HepG2 (cell line): Measurements from ENCODE around the gene ADPRHL1. TPM values are rescaled to one million over a fixed set of nuclear protein-coding genes. Genes with fewer than 3 reads are reported as not detected.

Experiments
- ATAC-seq: fragments of 200-7000 bp; cut with Tn5 transposase; 3 replicates; pipeline ENCODE4 v1.9.1; 2020; ENCODE audit warnings: mild to moderate bottlenecking, moderate library complexity
- BruUV-seq: library from RNA; stranded (reverse); fragments of 400-500 nt; replicated peaks from 2 replicates; lab custom pipeline; 2021; lab: Mats Ljungman, UMichigan
- CTCF ChIA-PET: fragments of 300-600 bp; formaldehyde crosslinking; extraction: SDS; loops from one replicate; lab custom pipeline; 2021; ENCODE audit warnings: low total read pairs, inconsistent platforms, low intra/inter-chr PET ratio; lab: Yijun Ruan, JAX
- POLR2A ChIA-PET: fragments of 350-600 bp; sonication (Branson Sonifier 250); formaldehyde crosslinking; loops from one replicate; lab custom pipeline; 2020; ENCODE audit warnings: antibody characterized with exemption, inconsistent platforms; lab: Yijun Ruan, JAX
- DNase-seq: peaks from one replicate; pipeline ENCODE4 v3.0.0-alpha.2; 2015; ENCODE audit warnings: low spot score
- FAIRE-seq: peaks from 3 replicates; lab custom pipeline; 2011; peaks lifted over from hg19 to GRCh38; lab: Jason Lieb, UNC
- H2AFZ ChIP-seq: one replicate; pipeline ENCODE4 v1.6.1; 2011; ENCODE audit warnings: low read length, inconsistent platforms
- H3K27ac ChIP-seq: fragments of 300-600 bp; 3 replicates; pipeline ENCODE4 v1.8.0; 2011; ENCODE audit warnings: mixed run types, mild to moderate bottlenecking, mixed read lengths, low read length, inconsistent platforms; ENCODE audit not compliant: insufficient read depth; ENCODE audit errors: extremely low read length
- H3K27me3 ChIP-seq, 2 experiments: fragments of 200-600 bp in 1 of 2; 2 replicates in 1 of 2; 3 replicates in 1 of 2; pipeline versions ENCODE4 v1.6.0 to v1.8.0; 2011; ENCODE audit warnings: low read length in 2 of 2, mild to moderate bottlenecking in 2 of 2, moderate library complexity in 2 of 2, inconsistent platforms in 1 of 2; ENCODE audit not compliant: insufficient read depth in 2 of 2, control insufficient read depth in 1 of 2
- H3K36me3 ChIP-seq, 2 experiments: fragments of 200-600 bp in 1 of 2; replicated peaks in 1 of 2; 2 replicates in 1 of 2; 3 replicates in 1 of 2; pipeline versions ENCODE4 v1.5.1 to v1.8.0; 2011; ENCODE audit warnings: low read length in 2 of 2, inconsistent platforms in 1 of 2; ENCODE audit not compliant: insufficient read depth in 2 of 2, control insufficient read depth in 1 of 2
- H3K4me1 ChIP-seq: 2 replicates; pipeline ENCODE4 v1.5.1; 2012; ENCODE audit warnings: low read length, inconsistent platforms; ENCODE audit not compliant: insufficient read depth
- H3K4me2 ChIP-seq: 2 replicates; pipeline ENCODE4 v1.6.0; 2011; ENCODE audit warnings: low read depth, low read length, inconsistent platforms
- H3K4me3 ChIP-seq, 3 experiments: fragments of 200-600 bp in 1 of 3; sonication (generic), shearing (Covaris generic) in 1 of 3; replicated peaks in 1 of 3; 2 replicates each; pipeline ENCODE4 v1.5.1; 2011 to 2016; ENCODE audit warnings: low read length in 3 of 3, inconsistent platforms in 2 of 3, low read depth in 2 of 3, mild to moderate bottlenecking in 2 of 3, control low read depth in 1 of 3, mixed read lengths in 1 of 3; ENCODE audit not compliant: insufficient read depth in 1 of 3
- H3K79me2 ChIP-seq: one replicate; pipeline ENCODE4 v1.6.1; 2011; ENCODE audit warnings: low read length, inconsistent platforms; ENCODE audit not compliant: insufficient read depth
- H3K9ac ChIP-seq: 2 replicates; pipeline ENCODE4 v1.6.0; 2011; ENCODE audit warnings: mild to moderate bottlenecking, low read depth, low read length, inconsistent platforms; ENCODE audit not compliant: insufficient read depth
- H3K9me3 ChIP-seq: 2 replicates; pipeline ENCODE4 v1.5.1; 2012; ENCODE audit warnings: mild to moderate bottlenecking, low read length
- H4K20me1 ChIP-seq: 2 replicates; pipeline ENCODE4 v1.6.0; 2011; ENCODE audit warnings: inconsistent platforms, mild to moderate bottlenecking, low read length, moderate library complexity; ENCODE audit not compliant: insufficient read depth
- CC2D1A ChIP-seq: sonication (generic); formaldehyde crosslinking; IDR thresholded peaks from 2 replicates; pipeline ENCODE4 v1.8.1; 2023; ENCODE audit warnings: mild to moderate bottlenecking, missing genetic modification reagents
- ZNF562 ChIP-seq: sonication (generic); formaldehyde crosslinking; IDR thresholded peaks from 2 replicates; pipeline ENCODE4 v1.8.0; 2022; ENCODE audit warnings: missing genetic modification reagents, borderline replicate concordance
- WGBS: methylation state at CpG from one replicate; pipeline ENCODE4 v1.1.6; 2017; ENCODE audit warnings: low lambda C conversion rate; 5-methylcytosine and 5-hydroxymethylcytosine counted together
- in situ Hi-C: cut with HindIII; loops from 2 replicates; pipeline ENCODE4 v1.10.0; 2017; ENCODE audit warnings: low pct_unique_long_range_greater_than_20kb; ENCODE audit not compliant: extremely low pct_ligation_motif_present
- intact Hi-C: fragments of 100-400 bp; cut with micrococcal nuclease; formaldehyde crosslinking; loops from one replicate; pipeline ENCODE4 v1.10.0; 2022; ENCODE audit not compliant: unreplicated experiment
- polyA plus RNA-seq, 8 experiments: library from polyadenylated mRNA; depleted of rRNA in 3 of 8; stranded (reverse) in 7 of 8; unstranded in 1 of 8; fragments of >200 nt; fragmentation: Illumina TruSeq in 4 of 8; extraction: Trizol in 4 of 8; gene quantifications; 2 replicates each; pipeline versions ENCODE4 v1.2.1 to v1.2.3, GENCODE V29; 2011 to 2016; ENCODE audit warnings: low read depth in 4 of 8, missing spikeins in 1 of 8, mixed read lengths in 1 of 8; ENCODE audit not compliant: insufficient read depth in 1 of 8
- total RNA-seq, 5 experiments: library from RNA; depleted of rRNA; stranded (reverse); fragments of >200 nt; fragmentation: Illumina TruSeq; extraction: Trizol; gene quantifications; 2 replicates each; pipeline ENCODE4 v1.2.3, GENCODE V29; 2016; ENCODE audit warnings: low read depth in 1 of 5
- TF ChIP-seq, protein P1 (sequence below): sonication (generic); formaldehyde crosslinking; IDR thresholded peaks from 2 replicates; pipeline ENCODE4 v1.9.0; 2022; ENCODE audit warnings: missing genetic modification reagents, mild to moderate bottlenecking, borderline replicate concordance
- TF ChIP-seq, protein P2 (sequence below): sonication (generic); formaldehyde crosslinking; IDR thresholded peaks from 2 replicates; pipeline ENCODE4 v1.4.0; 2020; ENCODE audit warnings: mild to moderate bottlenecking, missing genetic modification reagents
- TF ChIP-seq, protein P3 (sequence below): sonication (generic); formaldehyde crosslinking; IDR thresholded peaks from 2 replicates; pipeline ENCODE4 v1.4.0; 2020; ENCODE audit warnings: missing genetic modification reagents; ENCODE audit errors: not compliant biosample characterization
- TF ChIP-seq, protein P4 (sequence below): sonication (generic); formaldehyde crosslinking; IDR thresholded peaks from 2 replicates; pipeline ENCODE4 v1.4.0; 2020; ENCODE audit warnings: missing genetic modification reagents, borderline replicate concordance

The ADPRHL1 gene
- total and polyA plus RNA-seq, 2 of the 13 experiments (the other 11 are each of a cell fraction or from before 2014, with no cell fraction given) = 0.34 to 0.40 TPM

DNA sequence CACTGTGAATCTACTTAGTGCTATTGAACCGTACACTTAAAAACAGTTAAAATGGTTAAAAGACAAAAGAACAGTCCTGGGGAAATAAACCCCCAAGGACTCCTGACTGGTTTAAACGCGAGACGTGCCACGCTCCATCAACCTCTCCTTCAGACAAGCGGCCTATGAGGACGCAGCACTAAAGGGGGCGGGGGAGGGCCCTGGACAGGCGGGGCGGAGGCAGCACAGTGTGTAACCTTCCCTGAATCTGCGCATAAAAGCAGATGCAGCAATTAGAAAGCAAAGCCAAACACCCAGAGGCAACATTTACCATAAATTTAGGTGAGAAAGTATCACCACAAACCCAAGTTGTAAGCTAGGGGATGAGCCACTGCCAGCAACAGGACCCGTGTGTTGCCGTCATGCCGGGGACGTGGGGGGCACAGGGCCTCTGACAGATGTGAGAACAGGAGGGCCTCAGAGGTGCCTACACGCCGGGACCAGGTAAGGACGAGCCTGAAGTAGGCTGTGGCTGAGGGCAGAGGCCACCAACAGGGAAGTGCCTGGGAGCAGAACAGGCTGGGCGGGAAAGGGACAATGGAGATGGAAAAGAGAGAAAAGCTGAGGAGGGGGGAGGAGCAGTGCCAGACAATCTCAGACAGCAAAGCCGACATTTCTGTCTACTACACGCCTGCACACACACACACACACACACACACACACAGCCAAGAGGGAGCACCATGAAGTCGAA, 15.3 kb upstream of the ADPRHL1 start:
- in situ Hi-C loops = no loop called here
- H4K20me1 ChIP-seq = no peaks in the 10 kb centered on the region
- TF ChIP-seq, protein P1, sequence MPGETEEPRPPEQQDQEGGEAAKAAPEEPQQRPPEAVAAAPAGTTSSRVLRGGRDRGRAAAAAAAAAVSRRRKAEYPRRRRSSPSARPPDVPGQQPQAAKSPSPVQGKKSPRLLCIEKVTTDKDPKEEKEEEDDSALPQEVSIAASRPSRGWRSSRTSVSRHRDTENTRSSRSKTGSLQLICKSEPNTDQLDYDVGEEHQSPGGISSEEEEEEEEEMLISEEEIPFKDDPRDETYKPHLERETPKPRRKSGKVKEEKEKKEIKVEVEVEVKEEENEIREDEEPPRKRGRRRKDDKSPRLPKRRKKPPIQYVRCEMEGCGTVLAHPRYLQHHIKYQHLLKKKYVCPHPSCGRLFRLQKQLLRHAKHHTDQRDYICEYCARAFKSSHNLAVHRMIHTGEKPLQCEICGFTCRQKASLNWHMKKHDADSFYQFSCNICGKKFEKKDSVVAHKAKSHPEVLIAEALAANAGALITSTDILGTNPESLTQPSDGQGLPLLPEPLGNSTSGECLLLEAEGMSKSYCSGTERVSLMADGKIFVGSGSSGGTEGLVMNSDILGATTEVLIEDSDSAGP (CRISPR knock-in tag) = no peak
- TF ChIP-seq CC2D1A = no peak
- 97% methylated on average over 22 of the region's 22 CpGs for WGBS
- DNase-seq (no peak), ATAC-seq (no peak), FAIRE-seq (no peak)
- no peak overlapping the region for H3K27ac ChIP-seq
- BruUV-seq = no TSS peak
- POLR2A ChIA-PET = no interaction called here
- H3K4me2 ChIP-seq = no peak overlapping the region
- H2AFZ ChIP-seq = no peak overlapping the region
- CTCF ChIA-PET = no interaction called here
- peaks cover 3 to 12% of the 10 kb centered on the region in 2 experiments for H3K36me3 ChIP-seq
- no peak overlapping the region for H3K9ac ChIP-seq
- no peaks in the 10 kb centered on the region for H3K79me2 ChIP-seq
- no peaks in the 10 kb centered on the region for H3K27me3 ChIP-seq
- no peaks in the 10 kb centered on the region for H3K9me3 ChIP-seq
- no peak overlapping the region for H3K4me3 ChIP-seq
- H3K4me1 ChIP-seq = no peaks in the 10 kb centered on the region; the same call in 1 of the 2 replicates
- intact Hi-C loops = no loop called here

DNA sequence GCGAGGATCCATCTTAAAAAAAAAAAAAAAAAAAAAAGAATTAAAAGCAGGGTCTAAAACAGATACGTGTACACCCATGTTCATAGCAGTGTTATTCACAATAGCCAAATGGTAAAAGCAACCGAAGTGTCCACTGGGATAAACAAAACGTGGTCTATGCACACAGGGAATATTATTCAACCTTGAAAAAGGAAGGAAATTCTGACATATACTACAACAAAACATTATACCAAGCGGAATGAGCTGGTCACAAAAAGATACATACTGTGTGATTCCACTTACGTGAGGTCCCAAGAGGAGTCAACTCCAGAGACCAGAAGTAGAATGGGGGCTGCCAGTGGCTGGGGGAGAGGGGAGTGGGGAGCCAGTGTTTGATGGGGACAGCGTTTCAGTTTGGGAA, 14.7 kb upstream of the ADPRHL1 start:
- no peaks in the 10 kb centered on the region; the same call in 1 of the 2 replicates for H3K4me1 ChIP-seq
- no peak overlapping the region for H2AFZ ChIP-seq
- H3K36me3 ChIP-seq = peaks cover 2 to 14% of the 10 kb centered on the region in 2 experiments; a peak in 4 of 5 replicates
- intact Hi-C loops = no loop called here
- no peak overlapping the region for H3K9ac ChIP-seq
- H3K27ac ChIP-seq = no peak overlapping the region
- TF ChIP-seq, protein P2, sequence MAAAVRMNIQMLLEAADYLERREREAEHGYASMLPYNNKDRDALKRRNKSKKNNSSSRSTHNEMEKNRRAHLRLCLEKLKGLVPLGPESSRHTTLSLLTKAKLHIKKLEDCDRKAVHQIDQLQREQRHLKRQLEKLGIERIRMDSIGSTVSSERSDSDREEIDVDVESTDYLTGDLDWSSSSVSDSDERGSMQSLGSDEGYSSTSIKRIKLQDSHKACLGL (CRISPR knock-in tag) = no peak
- TF ChIP-seq, protein P3, sequence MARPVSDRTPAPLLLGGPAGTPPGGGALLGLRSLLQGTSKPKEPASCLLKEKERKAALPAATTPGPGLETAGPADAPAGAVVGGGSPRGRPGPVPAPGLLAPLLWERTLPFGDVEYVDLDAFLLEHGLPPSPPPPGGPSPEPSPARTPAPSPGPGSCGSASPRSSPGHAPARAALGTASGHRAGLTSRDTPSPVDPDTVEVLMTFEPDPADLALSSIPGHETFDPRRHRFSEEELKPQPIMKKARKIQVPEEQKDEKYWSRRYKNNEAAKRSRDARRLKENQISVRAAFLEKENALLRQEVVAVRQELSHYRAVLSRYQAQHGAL (CRISPR knock-in tag) = no peak
- TF ChIP-seq, protein P4, sequence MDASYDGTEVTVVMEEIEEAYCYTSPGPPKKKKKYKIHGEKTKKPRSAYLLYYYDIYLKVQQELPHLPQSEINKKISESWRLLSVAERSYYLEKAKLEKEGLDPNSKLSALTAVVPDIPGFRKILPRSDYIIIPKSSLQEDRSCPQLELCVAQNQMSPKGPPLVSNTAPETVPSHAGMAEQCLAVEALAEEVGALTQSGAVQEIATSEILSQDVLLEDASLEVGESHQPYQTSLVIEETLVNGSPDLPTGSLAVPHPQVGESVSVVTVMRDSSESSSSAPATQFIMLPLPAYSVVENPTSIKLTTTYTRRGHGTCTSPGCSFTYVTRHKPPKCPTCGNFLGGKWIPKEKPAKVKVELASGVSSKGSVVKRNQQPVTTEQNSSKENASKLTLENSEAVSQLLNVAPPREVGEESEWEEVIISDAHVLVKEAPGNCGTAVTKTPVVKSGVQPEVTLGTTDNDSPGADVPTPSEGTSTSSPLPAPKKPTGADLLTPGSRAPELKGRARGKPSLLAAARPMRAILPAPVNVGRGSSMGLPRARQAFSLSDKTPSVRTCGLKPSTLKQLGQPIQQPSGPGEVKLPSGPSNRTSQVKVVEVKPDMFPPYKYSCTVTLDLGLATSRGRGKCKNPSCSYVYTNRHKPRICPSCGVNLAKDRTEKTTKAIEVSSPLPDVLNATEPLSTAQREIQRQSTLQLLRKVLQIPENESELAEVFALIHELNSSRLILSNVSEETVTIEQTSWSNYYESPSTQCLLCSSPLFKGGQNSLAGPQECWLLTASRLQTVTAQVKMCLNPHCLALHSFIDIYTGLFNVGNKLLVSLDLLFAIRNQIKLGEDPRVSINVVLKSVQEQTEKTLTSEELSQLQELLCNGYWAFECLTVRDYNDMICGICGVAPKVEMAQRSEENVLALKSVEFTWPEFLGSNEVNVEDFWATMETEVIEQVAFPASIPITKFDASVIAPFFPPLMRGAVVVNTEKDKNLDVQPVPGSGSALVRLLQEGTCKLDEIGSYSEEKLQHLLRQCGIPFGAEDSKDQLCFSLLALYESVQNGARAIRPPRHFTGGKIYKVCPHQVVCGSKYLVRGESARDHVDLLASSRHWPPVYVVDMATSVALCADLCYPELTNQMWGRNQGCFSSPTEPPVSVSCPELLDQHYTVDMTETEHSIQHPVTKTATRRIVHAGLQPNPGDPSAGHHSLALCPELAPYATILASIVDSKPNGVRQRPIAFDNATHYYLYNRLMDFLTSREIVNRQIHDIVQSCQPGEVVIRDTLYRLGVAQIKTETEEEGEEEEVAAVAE (CRISPR knock-in tag) = no peak
- no peak for TF ChIP-seq ZNF562 (CRISPR knock-in tag)
- no peak overlapping the region for H3K4me2 ChIP-seq
- ChIA-PET POLR2A (no interaction called here), CTCF (no interaction called here)
- no peaks in the 10 kb centered on the region for H3K27me3 ChIP-seq
- FAIRE-seq = no peak
- WGBS = 96% methylated on average over 7 of the region's 7 CpGs
- H4K20me1 ChIP-seq = no peaks in the 10 kb centered on the region
- no TSS peak for BruUV-seq
- ATAC-seq = no peak
- H3K79me2 ChIP-seq = no peaks in the 10 kb centered on the region
- no peak overlapping the region for H3K4me3 ChIP-seq
- DNase-seq = no peak
- no peaks in the 10 kb centered on the region for H3K9me3 ChIP-seq
- in situ Hi-C loops = no loop called here
